ENCODE measurements around the gene LARGE1. TPM values are rescaled to one million over a fixed set of nuclear protein-coding genes. Genes with fewer than 3 reads are reported as not detected.

Gene LARGE1
- total and polyA plus RNA-seq, 2 of the 13 experiments (the other 11 are each of a cell fraction or from before 2014, with no cell fraction given), result 8.4 to 11.0 TPM

GRCh38 chr22:33539902-33540751, 380.1 kb downstream of the LARGE1 start (continued):
- TF ChIP-seq ZBTB10 (CRISPR knock-in tag; IDR thresholded peaks at IDR 0.05; ENCODE audit: borderline replicate concordance) (peak; percentile 71; the same call in 1 of the 2 replicates), ZNF235 (CRISPR knock-in tag; IDR thresholded peaks at IDR 0.05; ENCODE audit: borderline replicate concordance) (no peak), DBP (CRISPR knock-in tag; IDR thresholded peaks at IDR 0.05; ENCODE audit: not compliant biosample characterization) (peak; percentile 45), NFKB2 (CRISPR knock-in tag; IDR thresholded peaks at IDR 0.05; ENCODE audit: borderline replicate concordance) (peak; percentile 60; the same call in 1 of the 2 replicates), ZHX2 (IDR thresholded peaks at IDR 0.05; ENCODE audit: low read depth) (no peak), ZHX2 (CRISPR knock-in tag; IDR thresholded peaks at IDR 0.05; ENCODE audit: borderline replicate concordance) (no peak), NCOA2 (CRISPR knock-in tag; IDR thresholded peaks at IDR 0.05) (peak; percentile 98), FOXP1 (IDR thresholded peaks at IDR 0.05) (peak; percentile 48; the same call in 1 of the 2 replicates), FOXP1 (CRISPR knock-in tag; IDR thresholded peaks at IDR 0.05) (peak; percentile 80), PCBP2 (optimal IDR thresholded peaks at IDR 0.05; ENCODE audit: low read depth, low read length, poor library complexity, severe bottlenecking) (no peak), ZSCAN12 (CRISPR knock-in tag; IDR thresholded peaks at IDR 0.05) (peak; percentile 88; the same call in 1 of the 2 replicates), ETS1 (CRISPR knock-in tag; IDR thresholded peaks at IDR 0.05) (no peak), NCOR1 (IDR thresholded peaks at IDR 0.05; ENCODE audit: borderline replicate concordance, low read length) (peak; percentile 91; the same call in 1 of the 2 replicates), ELF3 (CRISPR knock-in tag; IDR thresholded peaks at IDR 0.05) (0 out of 2 replicates have a peak, but pooled peaks have one; percentile 38), PPARG (CRISPR knock-in tag; conservative IDR thresholded peaks at IDR 0.05) (peak; percentile 92), CTCF (CRISPR knock-in tag; IDR thresholded peaks at IDR 0.05) (peak; percentile 1; the same call in 1 of the 2 replicates)
